ENCODE measurements around the gene ZFPL1.
"Not testable (repeated sequence)": the region's sequence is repeated elsewhere in the genome, so short reads cannot be mapped to it uniquely, and the experiment has no call there.

Gene ZFPL1

DNA sequence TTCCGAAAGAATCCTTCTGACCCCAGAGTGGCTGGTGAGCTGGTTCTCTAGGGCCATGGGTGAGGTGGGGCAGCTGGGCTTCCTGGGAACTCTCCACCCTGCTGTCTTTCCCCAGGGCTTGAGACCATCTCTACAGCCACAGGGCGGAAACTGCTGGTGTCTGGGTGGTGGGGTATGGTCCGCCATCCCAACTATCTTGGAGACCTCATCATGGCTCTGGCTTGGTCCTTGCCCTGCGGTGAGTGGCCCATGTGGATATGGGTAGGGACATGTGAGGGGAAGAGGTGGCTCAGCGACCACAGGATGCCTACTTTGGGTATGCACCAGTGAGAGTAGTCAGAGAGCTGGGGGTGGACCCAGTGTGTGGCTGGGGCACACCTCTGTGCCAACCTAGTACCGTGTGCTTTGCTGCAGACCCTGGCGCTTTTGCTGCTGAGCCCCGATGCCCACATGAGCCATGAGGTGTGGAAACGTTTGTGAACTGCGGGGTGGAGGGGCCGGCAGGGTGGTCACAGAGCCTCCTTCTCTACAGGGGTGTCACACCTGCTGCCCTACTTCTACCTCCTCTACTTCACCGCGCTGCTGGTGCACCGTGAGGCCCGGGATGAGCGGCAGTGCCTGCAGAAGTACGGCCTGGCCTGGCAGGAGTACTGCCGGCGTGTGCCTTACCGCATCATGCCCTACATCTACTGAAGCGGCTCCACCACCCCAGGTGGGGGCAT, 31.5 kb downstream of the ZFPL1 start:
- DNase-seq: no peak

DNA sequence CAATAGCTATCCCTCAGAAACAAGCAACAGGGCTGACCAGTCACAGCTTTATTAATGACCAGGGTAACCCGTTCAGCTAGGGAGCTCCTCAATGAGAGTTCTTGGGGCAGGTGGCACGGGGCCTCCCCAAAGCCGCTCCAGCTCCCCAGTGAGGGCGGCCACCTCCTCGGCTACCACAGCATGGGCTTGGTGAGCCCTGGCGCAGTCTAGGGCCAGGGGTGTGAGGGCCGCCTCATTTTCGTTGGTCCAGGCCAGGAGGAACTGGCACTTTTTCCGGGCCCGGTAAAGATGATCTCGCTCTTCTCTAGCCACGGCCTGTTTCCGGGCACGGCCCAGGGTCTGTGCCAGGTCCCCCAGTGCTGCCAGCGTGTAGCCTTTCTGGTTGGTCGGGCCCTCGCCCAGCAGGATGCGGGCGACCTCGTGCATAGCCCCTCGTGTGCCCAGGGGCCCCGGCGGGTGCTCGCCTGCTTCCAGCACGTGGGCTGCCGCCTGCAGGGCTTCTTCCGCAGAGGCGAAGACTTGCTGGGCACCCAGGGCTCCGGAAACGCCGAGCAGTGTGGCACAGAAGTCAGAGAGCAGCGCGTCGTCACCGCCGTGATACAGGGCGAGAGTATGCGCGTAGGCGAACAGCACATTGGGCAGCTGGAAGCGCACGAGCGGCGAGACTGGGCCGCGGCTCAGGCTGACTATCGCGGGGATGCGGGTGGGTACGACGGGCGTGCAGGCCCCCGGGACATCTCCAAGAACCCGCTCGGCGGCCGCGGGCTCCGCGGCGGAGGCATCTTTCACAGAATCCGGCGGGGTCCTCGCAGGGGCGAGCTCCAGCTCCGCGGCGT, 32.6 kb downstream of the ZFPL1 start:
- no peak for DNase-seq

DNA sequence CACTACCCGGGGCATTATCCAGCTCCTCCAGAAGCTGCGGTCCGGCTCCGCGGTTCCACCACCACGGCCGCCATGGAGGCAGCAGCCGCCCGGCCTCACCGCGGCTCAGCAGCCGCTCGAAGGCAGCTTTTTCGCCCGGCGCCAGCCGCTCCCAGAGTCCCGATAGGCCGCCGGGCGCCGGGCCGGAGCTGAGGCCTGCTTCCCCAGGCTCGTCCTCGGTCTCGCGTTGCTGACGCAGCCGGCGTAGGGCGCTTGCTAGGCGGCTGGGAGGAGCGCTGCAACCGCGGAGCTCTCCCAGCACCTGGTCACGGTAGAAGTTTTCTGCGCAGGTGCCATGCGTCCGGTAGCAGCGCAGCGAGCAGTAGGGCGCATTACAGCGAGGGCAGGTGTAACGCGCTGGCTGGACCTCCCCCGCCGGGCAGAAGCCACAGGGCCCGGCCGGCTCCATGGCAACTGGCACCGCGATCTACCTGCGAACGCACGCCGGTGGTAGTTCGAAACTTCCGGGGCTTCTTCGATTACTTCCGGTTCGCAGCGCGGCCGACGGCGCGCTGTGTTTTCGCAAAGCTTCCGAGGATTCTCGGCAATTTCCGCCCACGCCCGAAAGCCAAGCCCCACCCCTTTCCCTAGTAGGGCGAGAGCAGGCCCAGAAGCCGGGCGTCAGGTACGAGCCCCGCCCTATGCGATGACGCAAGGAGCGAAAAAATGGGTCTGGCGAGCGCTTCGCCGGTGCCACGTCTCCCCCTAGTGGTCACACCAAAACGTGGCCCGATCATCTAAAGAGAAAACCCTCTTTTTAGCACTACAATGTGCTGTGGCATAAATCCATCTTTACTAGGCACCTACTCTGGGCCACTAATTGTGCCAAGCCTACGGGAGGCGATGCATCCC, 33.4 kb downstream of the ZFPL1 start, which contains the start of gene ZNHIT2:
ZNHIT2 (minus strand) TSS at position 496 of the 891 bp plus-strand sequence; CDS start at position 448, 48 bp downstream.
- DNase-seq: peak; percentile 95 to 97

DNA sequence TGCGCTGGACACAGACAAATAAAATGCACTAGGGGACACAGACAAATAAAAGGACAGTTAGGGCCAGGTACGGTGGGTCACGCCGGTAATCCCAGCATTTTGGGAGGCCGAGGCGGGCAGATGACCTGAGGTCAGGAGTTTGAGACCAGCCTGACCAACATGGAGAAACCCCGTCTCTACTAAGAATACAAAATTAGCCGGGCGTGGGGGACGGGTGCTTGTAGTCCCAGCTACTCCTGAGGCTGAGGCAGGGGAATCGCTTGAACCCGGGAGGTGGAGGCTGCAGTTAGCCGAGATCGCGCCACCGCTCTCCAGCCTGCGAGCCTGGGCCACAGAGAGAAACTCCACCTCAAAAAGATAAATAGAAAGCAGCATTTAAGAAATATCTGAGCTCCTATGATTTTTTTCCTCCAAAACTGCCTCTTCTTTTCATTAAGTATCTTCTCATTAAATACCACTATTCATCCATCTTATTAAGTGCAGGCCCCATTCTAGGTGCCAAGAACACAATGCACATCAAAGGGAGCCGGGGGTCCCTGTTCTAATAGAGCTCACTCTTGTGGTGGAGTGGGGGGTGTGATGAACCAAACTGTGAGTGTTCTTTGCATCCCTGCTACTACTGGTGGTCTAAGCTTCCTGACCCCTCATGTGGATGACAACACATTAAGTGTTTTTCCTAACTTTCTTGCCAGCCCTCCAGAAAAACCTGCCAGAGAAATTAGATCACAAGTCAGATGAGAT, 34.2 kb downstream of the ZFPL1 start:
- DNase-seq: no peak

DNA sequence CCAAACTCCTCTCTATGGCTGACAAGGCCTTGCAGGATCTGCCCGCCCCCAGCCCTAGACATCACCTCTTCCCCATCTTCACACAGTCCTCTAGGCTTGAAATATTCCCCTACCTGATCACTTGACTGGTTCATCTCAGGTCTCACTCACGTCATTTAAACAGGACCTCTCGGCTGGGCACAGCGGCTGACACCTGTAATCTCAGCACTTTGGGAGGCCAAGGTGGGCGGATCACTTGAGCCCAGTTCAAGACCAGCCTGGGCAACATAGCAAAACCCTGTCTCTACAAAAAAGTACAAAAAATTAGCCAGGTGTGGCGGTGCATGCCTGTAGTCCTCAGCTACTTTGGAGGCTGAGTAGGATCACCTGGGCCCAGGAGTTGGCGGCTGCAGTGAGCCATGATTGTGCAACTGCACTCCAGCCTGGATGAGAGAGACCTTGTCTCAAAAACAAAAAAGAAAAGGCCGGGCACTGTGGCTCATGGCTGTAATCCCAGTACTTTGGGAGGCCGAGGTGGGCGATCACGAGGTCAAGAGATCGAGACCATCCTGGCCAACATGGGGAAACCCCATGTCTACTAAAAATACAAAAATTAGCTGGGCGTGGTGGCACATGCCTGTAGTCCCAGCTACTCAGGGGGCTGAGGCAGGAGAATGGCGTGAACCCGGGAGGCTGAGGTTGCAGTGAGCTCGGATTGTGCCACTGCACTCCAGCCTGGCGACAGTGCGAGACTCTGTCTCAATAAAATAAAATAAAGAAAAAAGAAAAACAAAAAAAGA, 35.1 kb downstream of the ZFPL1 start:
- not testable (repeated sequence) for DNase-seq

DNA sequence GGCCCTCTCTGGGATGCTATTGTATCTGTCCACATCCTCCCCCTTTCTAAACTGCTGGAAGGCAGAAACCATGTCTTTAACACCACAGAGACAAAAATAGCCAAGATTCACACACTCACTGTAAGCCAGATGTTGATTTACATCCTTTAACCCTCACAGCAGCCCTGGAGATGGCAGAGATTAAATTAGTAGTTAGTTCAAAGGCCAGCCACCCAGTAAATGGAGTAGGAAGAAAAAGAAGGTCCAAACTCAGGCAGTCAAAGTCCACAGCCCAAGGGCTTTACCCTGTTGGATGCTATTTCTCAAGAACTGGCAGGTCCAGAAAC, 35.6 kb downstream of the ZFPL1 start:
- DNase-seq: no peak

DNA sequence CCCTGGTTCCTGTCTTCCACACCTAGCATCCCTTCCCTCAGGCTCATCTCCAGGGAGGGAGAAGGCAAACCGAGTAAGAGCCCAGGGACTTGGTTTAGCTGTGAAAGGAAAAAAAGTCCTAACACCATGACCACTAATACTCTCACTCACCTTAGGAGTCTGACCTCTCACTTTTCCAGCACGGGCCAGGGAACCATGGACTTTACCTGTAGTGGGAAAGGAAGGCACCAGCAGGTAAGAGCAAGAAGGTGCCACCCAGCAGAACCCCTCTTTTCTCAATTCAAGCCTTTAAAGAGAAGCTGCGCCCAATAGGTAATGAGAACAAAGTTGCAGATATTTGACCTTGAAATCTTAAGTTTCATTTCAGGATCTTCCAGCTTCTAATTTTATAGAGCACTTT, 36.8 kb downstream of the ZFPL1 start:
- no peak for DNase-seq

DNA sequence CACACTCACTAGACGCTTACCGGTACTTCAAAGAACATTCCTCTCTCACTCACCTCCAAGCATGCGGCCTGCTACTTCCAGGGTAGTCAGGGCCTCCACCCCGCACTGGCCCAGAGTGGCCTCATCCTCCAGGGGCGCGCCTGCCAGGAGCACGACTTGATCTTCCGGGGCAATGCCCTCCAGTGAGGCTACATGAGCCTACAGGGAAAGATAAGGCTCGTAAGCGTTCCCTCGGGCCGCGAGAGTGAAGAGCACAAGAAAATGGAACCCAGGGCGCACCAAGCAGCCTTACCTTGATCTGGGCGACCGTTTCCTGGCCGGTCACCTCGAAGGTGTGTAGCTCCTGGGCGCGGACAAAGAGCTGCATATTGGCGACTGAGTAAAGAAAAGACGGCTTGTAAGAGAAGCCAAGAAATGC, 37.4 kb downstream of the ZFPL1 start:
- no peak for DNase-seq

DNA sequence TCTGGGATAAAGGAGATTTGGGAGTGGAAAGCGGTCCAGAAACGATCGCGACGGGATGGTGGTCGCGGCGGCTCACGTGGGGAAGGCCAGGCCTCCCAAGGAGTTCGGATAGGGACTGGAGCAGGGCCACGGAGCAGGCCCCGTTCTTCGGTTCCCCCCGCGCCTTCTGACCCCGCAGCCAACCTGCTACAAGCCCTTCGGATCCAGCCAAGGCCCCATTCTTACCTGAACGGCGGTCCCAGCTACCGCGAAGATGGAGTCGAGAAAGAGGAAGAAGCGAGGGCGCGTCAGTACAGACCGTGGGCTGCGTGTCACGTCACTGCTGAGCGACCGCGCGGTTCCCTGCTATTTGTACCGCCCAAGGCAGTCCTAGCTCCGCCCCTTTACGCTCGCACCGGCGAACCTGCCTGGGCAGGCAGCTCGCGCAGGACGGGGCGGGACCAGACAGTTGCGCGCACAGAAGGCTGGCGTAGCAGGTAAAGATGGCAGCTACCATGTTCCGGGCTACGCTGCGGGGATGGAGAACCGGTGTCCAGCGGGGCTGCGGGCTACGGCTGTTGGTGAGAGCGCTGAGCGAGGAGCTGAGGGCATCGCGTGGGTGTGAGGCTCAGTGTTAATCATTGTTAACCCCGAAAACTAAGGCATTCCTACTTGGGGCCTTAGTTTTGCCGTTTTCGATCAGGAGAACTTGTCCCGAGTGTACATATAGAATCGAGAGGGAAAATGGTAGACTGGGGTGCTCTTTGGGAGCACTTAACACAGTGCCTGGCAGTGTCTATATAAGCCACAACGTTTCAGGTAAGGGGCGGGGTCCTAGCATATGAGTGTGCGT, 38.1 kb downstream of the ZFPL1 start, which contains the start of the genes FAU and MRPL49:
FAU (minus strand) TSS at position 270 of the 832 bp plus-strand sequence. CDS start 321 bp downstream, outside the sequence.
MRPL49 (plus strand) TSS at position 457 of the 832 bp plus-strand sequence; CDS start at position 483, 26 bp downstream.
- DNase-seq: peak; percentile 86 to 96

DNA sequence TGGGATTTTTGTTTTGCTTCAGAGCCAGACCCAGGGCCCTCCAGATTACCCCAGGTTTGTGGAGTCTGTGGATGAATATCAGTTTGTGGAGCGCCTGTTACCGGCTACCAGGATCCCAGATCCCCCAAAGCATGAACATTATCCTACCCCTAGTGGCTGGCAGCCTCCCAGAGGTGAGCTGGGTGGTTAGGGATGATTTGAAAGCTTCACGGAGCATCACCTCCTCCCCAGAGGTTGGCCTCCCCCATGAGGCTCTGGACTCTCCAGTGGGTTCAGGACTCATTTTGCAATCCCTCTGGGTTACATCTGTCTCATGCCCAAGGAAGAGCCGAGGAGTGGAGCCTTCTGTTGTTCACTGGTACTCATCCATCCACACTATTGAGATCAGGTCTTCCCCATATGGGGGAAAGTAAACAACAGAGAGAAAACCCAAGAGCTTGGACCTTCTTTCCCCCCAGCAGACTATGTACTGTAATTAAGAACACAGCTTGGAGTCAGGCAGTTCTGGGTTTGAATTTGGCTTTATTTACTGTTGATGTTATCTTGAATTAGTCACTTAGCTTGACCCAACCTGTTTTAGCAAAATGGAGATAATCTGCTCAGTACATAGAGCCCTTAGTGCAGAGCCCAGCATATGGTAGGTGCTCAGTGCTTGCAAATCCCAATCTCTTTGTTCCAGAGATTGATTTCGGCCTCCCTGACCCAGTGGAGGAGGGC, 40.6 kb downstream of the ZFPL1 start:
- no peak for DNase-seq

DNA sequence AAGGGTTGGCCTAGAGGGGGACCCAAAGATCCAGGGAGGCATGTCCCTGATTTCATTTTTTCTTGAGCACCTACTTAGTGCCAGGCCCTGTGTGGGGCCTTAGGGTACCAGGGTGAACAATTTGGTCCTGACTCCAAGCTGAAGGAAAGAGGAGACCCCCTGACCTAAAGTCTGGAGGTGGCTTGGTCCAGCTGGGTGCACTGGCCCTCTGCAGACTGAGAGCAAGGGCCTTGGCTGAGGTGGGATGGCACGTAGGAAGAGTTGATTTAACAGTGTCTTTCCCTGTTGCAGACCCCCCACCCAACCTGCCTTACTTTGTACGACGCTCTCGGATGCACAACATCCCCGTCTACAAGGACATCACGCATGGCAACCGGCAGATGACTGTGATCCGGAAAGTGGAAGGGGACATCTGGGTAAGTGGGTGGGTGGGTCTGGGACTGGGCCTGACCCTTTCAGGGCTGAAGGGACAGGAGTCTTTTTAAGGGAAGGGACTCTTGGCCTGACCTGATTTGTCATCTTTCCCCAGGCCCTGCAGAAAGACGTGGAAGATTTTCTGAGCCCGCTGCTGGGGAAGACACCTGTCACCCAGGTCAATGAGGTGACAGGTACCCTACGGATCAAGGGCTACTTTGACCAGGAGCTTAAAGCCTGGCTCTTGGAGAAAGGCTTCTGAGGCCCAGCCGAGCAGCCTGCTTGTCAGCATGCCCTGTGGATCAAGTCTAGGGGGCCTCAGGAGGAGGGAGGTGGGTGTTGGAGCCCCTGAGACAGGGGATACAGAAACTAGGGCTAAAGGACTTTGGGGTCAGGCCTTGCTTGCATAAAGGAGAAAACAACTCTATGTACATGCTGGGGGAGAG, 41.4 kb downstream of the ZFPL1 start:
- DNase-seq: no peak

DNA sequence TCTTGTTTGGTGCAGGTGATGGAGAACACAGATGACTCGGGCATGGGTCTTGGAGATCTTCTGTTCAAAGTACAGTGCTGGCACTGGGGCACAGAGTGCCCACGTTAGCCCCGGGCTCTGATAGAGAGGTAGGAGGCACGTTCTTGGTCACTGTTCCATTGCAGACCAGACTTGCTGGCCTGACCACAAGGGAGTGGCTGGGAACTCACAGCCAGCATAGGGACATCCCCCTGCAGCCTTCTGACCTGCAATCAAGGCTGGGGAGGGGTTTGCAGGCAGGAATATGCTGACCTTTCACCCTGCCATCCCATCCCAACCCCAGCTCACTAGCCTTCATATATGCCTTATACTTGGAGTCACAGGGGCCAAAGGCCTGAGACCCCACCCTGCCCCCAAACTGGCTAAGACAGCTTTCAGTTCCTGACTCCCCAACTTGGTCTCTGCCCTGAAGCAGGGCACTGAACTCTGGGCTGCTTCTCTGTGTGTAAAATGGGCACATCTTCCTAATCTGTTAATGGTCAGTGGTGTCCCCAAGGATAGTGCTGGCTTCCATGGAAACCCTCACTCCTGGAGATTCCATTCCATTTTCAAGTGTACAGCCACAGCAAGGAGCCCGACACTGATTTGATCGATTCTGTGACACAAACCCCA, 42.7 kb downstream of the ZFPL1 start:
- no peak for DNase-seq

DNA sequence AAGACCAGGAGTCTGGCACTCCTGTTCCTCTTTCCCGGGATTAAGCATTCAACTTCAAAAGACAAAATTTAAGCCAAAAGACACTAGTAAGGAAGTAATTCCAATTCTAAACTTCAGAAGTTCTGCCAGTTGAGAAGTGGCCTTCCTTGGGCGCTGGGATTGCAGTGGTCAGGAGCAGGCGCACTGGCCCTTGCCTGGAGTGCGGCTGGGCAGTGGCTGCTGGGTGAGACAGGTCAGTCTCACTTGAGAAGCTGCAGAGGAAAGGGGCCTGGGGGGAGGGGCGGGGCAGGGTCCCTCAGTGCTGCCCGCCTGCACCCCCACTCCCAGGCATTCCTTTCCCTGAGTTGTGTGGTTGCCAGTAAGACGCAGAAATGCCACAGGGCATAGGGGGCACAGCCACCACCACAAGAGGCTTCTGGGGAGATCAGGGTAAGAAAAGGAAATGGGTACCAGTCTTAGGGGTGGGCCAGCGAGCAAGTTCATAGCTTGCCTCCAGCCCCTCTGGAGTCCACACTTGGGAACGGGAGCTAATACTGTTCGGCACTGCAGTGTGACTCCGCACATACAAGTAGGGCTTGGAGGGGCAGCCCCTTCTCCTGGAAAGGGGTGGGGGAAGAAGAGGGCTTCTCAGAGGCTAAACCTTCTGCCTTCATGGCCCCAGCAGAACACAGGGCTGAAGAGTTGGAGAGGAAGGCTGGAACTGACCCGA, 43.6 kb downstream of the ZFPL1 start:
- no peak for DNase-seq

DNA sequence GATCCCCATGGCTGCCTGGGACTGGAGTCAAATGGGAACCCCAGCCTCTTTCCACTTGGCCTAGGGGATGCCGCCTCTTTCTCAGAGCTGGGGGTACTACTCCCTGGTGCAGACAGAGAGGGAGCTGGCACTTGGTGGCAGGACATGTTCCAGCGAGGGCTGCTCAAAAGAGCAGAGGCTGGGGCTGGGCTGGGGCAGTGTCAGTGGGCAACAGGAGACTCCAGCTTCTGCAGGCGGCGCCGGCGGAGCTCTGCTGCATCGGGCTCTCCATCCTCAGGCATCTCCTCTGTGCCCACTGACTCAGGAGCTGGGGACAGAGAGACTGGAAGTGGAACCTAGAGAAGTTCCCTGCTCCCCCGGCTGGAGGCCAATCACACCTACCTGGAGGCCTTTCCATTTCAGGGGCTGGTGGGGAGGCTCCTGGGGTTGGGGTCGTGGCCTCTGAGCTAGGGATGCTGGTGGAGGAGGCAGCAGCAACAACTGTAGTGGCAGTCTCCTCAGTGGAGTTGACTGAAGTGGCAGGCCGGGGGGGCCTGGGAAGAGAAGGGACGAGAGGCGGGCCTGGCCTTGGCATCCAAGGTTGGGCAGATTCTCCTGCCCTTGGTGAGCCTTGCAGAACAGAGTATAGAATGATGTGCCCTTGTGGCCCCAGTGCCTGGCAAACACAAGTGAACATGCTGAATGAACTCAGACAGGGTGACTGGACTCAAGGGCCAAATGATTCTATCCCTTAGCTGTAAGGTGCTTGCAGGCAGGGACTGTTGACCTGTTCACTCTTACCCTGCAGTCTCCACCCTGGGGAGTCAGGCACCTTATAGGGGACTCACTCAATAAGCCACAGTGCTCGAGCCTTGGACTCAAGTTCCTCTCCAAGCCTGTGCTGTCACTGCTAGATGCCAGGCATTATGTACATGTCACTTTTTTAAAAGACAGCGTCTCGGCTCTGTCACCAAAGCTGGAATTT, 44.4 kb downstream of the ZFPL1 start:
- DNase-seq: no peak

DNA sequence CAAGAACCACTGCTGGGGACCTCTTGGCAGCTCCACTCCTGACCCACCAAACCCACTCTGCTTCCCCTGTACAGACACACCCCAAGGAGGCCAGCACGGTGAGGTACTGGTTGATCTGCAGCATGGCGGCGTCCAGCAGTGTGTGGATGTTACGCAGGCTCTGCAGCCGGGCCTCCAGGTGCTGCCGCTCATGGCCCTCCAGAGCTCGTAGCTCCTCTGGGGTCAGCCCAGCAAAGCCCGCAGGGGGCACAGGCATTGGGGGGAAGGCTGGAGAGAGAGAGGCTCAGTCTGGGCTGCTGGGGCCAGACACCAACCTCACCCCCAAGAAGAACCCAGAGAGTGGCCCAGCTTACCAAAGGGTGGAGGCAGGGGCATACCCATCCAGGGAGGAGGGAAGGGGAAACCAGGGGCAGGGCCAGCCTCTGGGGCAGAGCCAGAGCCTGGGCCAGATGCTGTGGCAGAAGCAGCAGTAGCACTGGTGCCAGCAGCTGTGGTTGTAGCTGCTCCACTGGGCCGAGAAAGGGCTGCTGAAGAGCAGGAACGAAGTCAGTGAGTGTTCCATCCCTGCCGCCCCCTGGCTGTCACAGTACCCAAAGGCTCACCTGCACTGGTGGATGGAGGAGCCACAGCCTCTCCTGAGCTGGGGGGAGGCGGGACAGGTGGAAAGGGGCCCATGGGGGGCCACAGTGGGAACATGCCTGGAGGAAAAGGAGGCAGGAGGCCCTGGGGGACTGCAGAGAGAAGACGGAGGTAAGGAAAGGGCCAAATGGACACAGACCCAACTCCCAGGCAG, 45.8 kb downstream of the ZFPL1 start:
- DNase-seq: no peak
